Stimulated activated CD4-positive, alpha-beta T cell treated with anti-CD3 and anti-CD28 coated beads, Interleukin-4, amount 100 ng/mL, for 4 hours (primary cell): Measurements from ENCODE around the gene OR13C5.
"Not testable (repeated sequence)": the region's sequence is repeated elsewhere in the genome, so short reads cannot be mapped to it uniquely, and the experiment has no call there.

Experiments
- DNase-seq, 2 experiments: peaks; one replicate each; pipeline ENCODE4 v3.0.0-alpha.2; 2020

Gene OR13C5

DNA sequence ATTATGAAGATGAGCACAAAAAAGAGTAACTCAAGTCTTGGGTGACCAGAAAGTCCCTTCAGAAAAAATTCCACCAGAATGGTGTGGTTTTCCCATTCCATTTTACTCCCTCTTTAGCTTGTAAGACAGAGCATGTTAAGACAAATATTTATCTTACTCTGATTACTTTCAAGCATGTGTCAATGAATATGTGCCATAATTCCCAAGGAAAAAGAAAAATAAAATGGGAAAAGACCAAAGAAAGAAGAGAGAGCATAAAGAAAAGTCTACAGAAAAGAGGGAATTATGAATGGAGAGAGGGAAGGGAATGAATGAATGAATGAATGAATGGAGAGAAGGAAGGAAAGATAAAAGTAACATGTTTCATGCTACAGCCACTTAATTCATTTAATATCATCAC is at the start of gene OR13C5:
TSS of gene OR13C5 (minus strand) at position 101 of the 400 bp plus-strand sequence. CDS start at position 101, 0 bp downstream.
- DNase-seq: not testable (repeated sequence)

GRCh38 chr9:104635456-104635855 is 36.2 kb upstream of the OR13C5 start:
- no peak for DNase-seq

DNA sequence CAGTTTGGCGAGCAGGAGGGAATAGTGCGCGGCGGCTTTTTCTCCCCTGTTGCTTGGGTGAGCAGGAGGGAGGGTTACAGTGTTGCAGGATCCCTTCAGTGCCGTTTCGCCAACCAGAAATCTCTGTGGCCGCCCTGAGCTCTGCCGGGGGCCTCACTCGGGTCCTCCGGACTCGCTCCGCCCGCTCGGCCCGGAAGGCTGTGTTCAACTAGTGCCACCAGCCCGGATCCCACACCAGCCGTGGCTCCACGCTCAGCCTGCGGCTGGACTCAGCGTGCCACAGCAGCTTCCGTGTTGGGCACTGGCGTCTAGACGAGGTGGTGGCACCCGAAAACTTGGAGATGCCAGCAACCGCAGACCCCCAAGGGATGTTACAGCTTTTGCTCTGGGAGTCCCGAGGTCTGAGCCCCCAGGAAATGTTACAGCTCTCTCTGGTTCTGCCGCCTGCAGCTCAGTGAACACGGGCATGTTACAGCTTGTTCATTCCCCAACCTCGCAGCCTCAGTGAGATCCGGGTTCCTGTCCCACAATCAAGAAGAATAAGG is 34.8 kb upstream of the OR13C5 start:
- no peak for DNase-seq

DNA sequence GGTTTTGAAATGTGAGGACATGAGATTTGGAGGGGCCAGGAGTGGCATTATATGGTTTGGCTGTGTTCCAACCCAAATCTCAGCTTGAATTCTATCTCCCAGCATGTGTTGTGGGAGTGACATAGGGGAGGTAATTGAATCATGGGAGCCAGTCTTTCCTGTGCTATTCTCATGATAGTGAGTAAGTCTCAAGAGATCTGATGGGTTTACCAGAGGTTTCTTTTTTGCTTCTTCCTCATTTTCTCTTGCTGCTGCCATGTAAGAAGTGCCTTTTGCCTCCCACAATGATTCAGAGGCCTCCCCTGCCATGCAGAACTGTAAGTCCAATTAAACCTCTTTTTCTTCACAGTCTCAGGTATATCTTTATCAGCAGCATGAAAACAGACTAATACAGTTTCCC is 26.8 kb upstream of the OR13C5 start:
- DNase-seq: not testable (repeated sequence)

DNA sequence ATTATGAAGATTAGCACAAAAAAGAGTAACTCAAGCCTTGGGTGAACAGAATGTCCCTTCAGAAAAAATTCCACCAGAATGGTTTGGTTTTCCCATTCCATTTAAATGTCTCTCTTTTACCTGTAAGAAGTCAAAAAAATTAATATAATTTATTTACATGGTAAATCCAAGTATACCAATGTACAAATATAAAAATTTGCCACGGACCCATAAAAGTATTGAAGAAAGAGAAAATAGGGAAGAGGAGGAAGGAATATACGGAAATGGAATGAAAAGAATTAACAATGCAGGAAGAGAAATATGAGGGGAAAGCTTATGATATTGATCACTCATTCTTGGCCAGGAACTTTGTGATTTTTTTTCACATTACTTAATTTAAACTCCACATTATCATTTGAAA is 18.9 kb upstream of the OR13C5 start, which contains the start of gene OR13C9:
TSS of gene OR13C9 (minus strand) at position 101 of the 400 bp plus-strand sequence. CDS start at position 101, 0 bp downstream.
- DNase-seq: no peak

GRCh38 chr9:104617418-104617817 is 18.2 kb upstream of the OR13C5 start:
- DNase-seq: no peak

DNA sequence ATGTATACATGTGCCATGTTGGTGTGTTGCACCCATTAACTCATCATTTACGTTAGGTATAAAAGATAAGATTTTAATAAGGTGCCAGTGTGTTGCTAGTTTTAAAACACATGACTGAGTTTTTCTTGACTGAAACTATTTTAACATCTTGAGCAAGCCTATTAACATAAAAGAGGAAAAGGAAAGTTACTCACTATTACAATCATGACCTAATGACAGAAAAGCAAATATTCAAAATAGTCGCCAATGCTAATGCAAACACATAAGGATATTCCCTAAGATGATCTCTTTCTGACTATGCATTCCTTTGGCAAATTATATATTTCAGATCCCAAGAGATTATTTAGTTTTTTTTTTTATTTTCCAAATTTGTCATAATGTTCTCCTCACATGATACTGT is 12.0 kb upstream of the OR13C5 start:
- DNase-seq: no peak

- no peak for DNase-seq
Observed at GRCh38 chr9:104608336-104608735, 9.1 kb upstream of the OR13C5 start.

GRCh38 chr9:104606152-104606551 is 6.9 kb upstream of the OR13C5 start:
- no peak for DNase-seq

GRCh38 chr9:104605527-104605926 is 6.3 kb upstream of the OR13C5 start, which contains the start of gene OR13C2:
OR13C2 (minus strand) TSS chr9:104605627; CDS start chr9:104605627, 0 bp downstream.
- not testable (repeated sequence) for DNase-seq

DNA sequence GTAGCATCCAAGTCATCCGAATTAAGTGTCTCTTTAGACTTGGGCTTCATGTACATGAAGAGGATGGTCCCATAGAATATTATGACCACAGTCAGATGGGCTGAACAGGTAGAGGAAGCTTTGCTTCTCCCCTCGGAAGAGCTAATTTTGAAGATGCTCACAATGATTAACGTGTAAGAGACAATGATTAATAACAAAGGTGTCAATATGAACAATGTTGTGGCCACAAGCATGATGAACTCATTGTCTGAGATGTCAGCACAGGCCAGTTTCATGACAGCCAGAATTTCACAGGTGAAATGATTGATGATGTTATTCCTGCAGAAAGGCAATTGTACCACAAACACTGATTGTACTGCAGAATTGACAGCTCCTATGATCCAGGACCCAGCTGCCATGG is 5.6 kb upstream of the OR13C5 start:
- DNase-seq: no peak

DNA sequence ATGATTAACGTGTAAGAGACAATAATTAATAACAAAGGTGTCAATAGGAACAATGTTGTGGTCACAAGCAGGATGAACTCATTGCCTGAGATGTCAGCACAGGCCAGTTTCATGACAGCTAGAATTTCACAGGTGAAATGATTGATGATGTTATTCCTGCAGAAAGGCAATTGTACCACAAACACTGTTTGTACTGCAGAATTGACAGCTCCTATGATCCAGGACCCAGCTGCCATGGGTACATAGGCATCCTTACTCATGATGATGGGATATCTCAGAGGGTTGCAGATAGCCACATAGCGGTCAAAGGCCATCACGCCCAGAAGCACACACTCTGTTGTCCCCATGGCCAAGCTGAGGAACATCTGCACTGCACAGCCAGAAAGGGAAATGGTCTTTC is 464 bp downstream of the OR13C5 start:
- DNase-seq: not testable (repeated sequence)

DNA sequence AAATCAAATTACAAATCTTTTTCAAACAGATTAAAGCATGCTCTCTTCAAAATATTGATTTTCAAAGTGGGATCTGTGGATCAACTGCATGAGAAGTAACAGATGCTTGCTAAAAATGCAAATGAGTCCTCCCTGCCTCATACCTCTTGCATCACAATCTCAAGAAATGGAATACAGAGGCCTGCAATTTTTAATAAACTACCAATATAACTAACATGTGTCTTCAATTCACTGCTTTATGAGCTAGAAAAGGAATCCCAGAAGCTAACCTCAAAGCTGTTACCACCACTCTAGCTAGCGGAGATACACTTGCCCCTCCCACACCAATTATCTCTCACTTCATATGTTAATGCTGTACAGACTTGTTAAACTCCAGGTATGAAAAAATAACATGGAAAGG is 9.6 kb downstream of the OR13C5 start:
- DNase-seq: no peak

GRCh38 chr9:104586496-104587180 is 12.6 kb downstream of the OR13C5 start:
- no peak for DNase-seq

- DNase-seq: no peak
Observed at GRCh38 chr9:104580562-104580961, 18.7 kb downstream of the OR13C5 start.

DNA sequence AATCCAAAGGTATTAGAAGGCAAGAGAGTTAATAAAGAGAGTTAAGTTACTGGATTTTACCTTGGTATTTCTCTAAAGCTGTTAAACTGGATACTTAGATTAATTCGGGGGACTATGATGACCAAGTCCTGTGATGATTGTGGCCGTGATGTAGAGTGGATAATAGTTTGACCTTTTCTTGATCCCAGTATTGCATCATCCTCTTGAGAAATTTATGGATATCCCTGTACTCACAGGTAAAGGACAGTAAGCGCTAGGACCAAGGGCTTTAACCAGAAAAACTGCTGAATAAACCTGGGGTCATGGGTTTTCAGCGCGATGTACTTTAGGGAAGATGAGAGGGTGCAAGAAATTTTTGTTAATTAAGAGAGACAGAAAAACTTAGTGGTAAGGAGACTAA is 21.9 kb downstream of the OR13C5 start:
- no peak for DNase-seq

DNA sequence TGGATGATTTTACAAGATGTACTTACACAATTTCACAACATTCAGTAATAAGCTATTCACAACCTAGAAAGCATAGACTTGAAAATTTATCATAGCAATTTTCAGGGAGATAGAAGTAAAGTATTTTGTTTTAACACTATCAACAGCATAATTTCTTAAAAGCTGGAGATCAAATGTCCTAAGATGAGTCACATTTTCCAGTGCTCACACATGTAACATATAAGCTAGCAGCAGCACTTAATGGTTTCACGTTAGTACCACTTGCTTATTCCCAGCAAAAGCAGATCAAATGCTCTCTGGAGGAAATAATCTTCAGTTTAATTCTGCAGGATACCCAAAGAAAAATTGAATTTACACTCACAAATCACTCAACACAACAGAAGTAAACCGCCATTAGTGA is 23.8 kb downstream of the OR13C5 start:
- no peak for DNase-seq

DNA sequence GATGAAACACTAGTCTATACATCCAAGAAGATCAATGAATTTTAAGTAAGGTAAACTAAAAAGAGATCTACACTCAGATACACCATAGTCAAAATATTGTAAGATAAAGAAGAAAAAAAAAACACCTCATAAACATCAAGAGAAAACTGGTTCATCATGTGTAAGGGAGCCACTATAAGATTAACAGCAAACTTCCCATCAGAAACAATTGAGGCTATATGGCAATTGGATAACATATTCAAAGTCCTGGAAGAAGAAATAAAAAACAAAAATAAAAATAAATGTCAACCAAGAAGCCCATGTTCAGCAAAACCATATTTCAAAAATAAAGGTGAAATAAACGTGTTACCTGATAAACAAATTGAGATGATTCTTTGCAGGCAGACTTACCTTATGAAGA is 26.6 kb downstream of the OR13C5 start:
- no peak for DNase-seq

- no peak for DNase-seq
Observed at GRCh38 chr9:104568868-104569267, 30.3 kb downstream of the OR13C5 start, which contains the start of gene OR13C8. OR13C8 (plus strand) TSS chr9:104569168; CDS start chr9:104569168, 0 bp downstream.

GRCh38 chr9:104564358-104564757 is 34.9 kb downstream of the OR13C5 start:
- DNase-seq: no peak

GRCh38 chr9:104556830-104557634 is 42.2 kb downstream of the OR13C5 start:
- DNase-seq: no peak

DNA sequence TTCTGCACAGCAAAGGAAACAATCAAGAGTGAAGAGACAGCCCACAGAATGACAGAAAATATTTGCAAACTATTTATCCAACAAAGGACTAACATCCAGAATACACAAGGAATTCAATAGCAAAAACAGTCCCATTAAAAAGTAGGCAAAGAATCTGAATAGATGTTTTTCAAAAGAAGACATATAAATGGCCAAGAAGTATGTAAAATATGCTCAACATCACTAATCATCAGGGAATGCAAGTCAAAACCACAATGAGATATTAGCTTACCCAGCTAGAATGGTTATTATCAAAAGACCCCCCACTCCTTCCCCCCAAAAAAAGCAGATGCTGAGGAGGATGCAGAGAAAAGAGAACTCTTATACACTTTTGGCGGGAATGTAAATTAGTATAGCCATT is 43.7 kb downstream of the OR13C5 start:
- DNase-seq: no peak

GRCh38 chr9:104553261-104553660 is 46.0 kb downstream of the OR13C5 start:
- DNase-seq: no peak
